GM19193 (cell line): ENCODE measurements around the gene DGKG.

ENCODE experiments used
- POLR2A ChIP-seq: IDR thresholded peaks from 4 replicates; pipeline ENCODE4 v1.6.1; 2011; ENCODE audit not compliant: insufficient read depth, insufficient read length; ENCODE audit errors: extremely low read depth

Gene DGKG

GRCh38 chr3:186352369-186352768, 9.7 kb downstream of the DGKG start:
- TF ChIP-seq POLR2A, result no peak

DNA sequence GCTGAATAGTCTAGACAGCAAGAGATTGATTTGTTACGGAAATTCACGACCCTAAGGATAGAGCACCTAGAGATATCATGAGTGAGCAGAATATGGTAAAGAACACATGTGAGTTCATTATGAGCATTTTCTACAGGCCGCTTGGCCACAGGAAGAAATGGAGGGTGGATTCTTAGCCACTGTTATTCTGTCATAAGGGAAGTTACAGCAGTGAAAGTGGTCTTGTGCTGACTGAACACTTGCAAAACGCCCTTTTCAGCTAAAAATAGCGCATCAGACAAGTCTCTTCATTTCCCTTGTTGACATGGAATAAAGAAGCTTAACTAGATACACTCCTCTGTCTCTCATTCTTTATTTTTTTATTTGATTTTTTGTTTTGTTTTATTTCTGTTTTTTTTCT, 19.8 kb downstream of the DGKG start:
- TF ChIP-seq POLR2A, result no peak

DNA sequence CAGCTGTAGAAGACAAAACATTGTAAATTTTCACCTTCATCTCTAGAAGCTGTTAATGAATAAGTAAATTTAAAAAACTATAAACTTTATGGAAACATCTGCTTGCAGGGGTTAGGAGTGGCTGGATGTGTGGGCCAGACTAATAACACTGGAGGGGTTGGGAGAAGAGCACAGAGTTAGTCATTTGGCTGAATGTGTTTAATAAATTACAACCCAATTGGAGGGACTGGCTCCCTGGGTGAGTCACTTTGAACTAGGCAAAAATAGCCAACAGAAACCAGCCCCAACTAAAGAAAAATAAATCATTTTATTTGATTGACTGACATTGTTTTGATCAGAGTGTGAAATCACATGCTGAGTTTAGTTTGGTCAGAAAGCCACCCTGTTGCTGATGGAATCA, 21.8 kb downstream of the DGKG start:
- TF ChIP-seq POLR2A, result no peak

DNA sequence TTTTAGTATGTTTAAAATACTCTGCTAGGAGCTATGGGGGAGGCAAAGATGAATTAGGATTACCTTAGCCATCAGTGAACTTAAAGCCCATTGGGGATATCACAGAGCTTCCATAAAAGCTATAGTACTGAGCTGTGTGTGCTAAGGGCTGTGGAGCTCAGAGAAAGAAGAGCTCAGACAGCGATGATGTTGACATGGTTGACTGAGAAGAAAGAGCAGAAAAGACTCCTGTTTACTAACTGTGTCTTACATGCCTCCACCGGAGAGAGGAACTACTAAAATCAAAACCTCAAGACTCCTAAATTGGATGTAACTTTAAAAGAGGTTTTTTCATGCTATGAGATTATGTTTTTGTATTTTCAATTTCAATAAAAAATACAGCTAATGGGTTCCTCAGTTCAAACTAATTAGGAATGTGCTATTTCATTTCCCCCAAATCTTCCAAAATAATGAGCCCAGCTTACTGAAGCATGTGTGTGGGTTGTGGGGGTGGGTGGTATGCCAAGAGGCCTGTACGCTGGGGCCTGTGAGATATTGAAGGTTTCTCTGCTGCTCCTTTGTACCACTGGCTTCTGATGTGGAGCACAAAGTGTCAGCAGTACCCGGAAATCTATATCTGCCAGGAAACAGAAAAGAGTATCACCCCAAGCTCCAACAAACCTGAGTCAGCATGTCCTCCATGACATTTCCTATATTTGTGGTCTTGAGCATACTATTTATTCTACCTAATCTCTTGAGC, 22.7 kb downstream of the DGKG start:
- TF ChIP-seq POLR2A, result no peak

DNA sequence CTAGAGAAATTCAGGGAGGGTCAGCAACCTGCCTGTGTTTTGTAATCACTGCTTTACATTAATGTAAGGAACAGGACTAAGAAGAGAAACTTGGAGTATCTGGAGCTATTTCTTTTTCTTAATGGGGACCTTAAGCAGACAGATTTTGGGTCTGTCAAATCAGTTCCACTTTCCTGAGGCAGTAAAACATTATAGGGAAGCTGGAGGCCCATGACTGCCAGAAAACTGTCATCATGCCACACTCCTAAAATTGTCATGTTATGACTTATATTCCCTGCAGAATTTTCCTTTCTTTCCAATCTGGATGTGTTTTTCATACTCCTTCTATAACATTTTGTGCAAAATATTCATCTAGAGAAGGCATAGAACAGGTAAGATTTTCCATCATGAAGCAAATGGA, 28.8 kb downstream of the DGKG start:
- TF ChIP-seq POLR2A, result no peak

DNA sequence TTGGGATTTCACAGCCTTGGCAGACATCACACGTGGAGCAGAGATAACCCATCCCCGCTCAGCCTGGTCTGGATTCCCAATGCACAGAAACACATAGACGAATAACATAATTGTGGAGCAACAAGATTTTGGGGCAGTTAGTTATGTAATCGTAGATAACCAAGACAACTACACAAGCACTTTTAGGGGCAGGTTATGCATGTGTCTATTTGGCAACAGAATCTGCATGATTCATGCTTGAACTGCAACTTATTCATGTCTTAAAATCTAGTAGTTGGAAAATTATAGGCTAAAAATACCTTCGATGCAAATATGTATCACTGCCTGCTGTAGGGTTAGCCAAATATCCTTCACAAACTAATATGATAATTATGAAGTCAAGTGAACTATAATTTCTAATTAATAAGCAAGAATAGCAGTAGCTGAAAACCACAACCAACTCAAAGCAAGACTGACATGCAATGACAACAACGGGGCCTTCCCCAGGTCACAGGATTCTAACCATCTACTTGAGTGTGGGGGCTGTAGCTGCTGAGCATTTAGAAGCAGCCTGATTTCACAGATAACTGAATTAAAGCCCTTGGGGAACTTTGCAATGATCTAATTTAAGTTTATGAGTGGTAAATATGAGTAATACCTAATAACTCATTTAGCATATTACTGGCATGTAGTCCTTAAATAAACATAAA, 31.1 kb downstream of the DGKG start:
- no peak for TF ChIP-seq POLR2A

GRCh38 chr3:186329589-186329988, 32.4 kb downstream of the DGKG start:
- no peak for TF ChIP-seq POLR2A

DNA sequence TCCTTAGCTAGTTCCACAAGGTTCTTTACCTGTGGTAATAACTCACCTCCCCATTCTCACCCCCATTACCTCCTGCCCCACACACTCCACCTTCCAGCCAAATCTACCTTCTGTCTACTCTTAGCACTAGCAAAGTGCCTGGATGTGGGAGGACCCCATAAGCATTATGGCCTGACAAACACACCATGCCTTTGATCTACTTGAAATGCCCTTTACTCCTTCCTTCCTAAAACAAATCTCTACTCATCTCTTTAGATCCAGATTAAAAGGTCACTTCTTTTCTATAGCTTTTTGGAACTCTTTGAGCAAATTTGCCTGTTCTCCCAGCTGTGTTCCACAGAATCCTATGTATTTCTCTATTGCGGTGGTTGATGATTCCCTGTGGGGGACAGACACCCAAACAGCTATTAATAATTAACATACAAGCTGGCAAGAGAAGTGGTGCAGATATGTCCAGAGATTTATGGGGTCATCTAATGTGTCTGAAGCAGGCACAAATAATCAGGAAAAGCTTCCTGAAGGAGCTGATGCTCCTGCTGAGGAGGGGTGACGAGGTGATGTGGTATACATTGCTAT, 34.0 kb downstream of the DGKG start:
- TF ChIP-seq POLR2A, result no peak

GRCh38 chr3:186322761-186323160, 39.3 kb downstream of the DGKG start:
- TF ChIP-seq POLR2A, result no peak

DNA sequence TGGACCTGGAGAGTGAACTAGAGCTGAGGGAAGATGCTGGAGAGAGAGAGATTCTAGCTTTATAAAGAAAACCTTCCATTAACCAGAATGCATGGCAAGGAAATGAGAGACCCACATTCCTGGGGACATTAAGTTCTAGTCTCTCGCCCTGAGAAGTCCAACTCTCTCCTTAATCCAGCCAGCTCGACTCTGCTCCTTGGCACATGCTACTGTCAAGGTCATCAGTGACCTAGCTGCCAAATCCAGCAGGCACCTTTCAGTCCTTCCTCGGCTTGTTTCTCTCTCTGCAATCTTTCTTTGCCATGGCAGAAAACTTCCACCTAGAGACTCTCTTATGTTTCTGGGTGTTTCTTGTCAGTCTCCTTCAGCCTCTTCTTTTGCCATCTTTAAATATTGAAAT, 40.3 kb downstream of the DGKG start:
- no peak for TF ChIP-seq POLR2A

DNA sequence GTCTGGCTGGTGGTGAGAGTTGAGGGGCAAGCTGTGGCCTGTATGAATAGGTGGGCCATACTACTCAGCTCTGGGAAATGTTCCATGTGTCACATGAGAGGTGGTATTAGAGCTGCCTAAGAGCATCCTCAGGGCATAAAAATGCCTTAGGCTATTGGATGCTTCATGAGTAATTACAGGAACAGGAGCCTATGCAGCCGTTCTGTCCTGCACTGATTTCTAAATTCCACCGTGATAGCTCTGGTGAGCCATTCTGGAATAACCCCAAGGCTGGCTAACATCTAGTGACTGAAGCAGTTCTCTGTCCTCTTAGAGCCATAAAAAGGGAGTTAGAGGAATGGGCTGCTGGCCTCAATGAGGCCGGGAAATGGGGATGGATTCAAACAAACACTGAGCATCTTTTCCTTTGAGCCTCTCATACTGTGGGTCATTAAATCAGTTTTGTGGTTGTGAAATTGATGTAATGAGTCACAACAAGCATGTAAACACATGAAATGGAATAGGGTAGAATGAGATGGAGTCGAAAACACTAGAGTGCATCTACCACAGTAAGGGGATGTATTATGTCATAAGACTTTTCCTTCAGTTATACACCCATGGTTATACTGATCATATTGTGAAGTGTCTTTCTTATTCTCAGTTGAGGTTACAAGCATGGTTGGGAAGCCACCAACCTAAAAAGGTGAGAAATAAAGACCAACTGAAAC, 41.0 kb downstream of the DGKG start:
- TF ChIP-seq POLR2A, result no peak

GRCh38 chr3:186319945-186320344, 42.1 kb downstream of the DGKG start:
- no peak for TF ChIP-seq POLR2A

- no peak for TF ChIP-seq POLR2A
Observed at GRCh38 chr3:186318135-186318534, 43.9 kb downstream of the DGKG start.

- no peak for TF ChIP-seq POLR2A
Observed at GRCh38 chr3:186317478-186317877, 44.6 kb downstream of the DGKG start.

DNA sequence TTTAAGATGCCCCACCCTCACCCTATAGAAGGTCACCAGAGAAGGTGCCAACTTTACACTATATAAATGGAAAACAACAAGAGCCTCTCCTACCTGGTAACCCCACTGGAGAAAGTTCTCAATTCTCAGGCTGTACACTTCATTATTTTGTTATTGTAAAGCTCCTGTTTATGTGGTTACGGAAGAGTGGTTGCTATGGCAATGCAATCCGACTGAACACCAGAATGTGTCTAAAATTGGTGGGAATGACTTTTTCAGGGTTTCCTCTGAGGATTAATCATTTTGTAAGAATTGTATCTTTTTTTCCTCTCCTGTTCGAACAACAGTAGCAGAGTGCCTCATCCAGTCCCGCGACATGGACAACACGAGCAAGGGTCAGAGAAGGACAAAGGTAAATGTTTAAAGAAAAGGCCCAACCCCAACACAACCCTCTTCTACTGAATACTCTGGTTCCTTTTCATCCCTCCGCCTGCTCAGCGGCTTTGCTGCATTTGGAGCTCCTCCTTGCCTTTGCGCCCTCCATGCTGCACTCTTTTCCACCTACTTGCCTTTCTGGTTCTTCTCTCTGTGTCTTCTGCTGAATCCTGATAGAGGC, 45.3 kb downstream of the DGKG start:
- TF ChIP-seq POLR2A, result no peak
